ENCODE data around the gene ZNF687.
A peak's percentile ranks its signal among the peaks of the same experiment; 100 is the strongest.

Gene ZNF687

DNA sequence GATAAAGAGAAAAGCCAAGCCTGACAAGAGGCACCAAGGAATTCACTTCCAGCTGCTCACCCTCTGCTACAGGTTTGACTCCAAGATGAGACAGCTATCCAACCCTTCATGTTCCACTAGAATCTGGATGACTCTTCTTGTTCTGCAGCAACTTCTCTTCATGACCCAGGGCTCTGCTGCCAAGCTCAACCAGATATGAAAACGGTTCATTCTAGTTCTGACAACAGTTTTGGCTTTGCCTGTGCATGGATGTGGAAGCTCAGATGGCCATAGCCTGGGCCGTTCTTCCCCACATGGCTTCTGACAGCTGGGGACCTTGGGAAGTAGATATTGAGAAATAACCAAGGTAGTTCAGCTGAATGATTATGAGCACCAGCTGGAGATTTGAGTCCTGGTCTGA lies 31.4 kb downstream of the ZNF687 start:
- DNase-seq: no peak

DNA sequence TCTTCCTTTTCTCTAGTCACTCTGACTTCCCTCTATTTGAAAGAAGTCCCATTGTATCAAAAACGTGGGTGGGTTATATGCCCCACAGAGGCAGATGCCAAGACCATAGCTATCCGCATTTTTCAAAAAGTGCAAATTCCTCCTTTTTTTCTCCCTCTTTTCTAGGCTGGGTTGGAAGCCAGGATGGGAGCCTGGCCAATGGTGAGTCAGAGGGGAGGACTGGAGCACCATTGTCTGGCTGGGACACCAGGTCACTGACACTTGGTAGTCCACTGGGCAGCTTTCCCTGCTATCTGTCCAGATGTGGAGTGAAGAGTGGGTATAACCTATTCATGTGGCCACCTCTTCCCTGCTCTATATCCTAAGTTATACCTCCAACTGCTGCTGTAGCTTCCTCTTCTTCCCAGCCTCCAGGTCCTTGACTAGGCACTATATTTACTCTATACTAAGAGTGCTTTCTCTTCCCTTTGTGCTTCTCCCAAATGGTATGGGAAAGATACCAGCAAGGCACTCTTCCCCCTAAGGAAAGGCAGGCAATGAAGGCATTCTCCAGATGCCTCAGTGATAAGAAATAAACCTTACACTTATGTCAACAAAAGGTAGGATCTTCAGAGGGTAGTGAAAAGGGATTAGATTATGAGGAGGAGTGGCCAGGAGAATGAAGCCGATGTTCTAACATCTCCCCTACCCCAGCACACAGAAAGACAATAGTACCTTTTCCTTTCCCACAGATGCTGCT lies 32.2 kb downstream of the ZNF687 start:
- no peak for DNase-seq

DNA sequence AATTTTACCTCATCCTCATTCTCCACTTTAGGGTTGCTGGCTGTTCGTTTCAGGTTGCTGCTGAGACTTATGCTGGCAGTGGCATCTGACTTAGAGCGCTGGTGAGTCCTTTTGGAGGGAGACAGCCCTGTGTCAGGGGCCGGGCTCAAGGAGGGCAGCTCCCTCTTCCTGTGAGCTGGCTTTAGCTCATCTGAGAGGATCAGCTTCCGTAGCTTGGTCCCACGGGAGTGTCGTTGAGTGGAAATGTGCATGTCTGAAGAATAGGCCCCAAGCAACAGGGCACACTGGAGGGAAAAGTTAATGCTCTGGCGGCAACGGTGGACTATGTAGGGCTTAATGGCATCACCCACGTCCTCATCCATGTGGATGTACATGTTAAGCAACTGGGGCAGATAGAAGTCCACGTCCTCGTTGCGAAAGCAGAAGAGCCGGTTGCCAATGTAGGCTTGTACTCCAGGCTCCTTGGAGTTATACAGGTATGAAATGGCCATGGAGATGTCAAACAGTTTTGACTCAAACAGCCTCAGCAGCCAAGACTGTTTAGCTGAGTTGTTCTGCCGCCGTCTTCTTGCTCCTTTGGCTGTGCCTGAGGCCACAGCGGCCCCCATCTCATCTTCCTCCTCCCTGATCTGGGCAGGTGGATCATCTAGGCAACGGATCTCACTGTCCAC lies 33.6 kb downstream of the ZNF687 start:
- no peak for DNase-seq

DNA sequence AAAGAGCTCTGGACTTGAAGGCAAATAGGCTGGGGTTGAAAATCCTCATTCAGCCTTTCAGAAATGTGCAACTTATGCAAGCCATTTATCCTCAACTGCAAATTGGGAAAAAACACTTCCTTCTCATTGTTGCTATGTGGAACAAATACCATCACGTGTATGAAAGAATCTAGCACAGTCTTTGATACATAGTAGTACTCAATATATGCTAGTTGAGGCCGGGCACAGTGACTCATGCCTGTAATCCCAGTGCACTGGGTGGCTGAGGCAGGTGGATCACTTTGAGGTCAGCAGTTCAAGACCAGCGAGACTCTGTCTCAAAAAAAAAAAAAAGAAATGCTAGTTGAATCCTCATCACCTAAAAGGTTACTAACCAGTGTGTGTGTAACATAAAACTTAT lies 36.9 kb downstream of the ZNF687 start:
- DNase-seq: no peak

DNA sequence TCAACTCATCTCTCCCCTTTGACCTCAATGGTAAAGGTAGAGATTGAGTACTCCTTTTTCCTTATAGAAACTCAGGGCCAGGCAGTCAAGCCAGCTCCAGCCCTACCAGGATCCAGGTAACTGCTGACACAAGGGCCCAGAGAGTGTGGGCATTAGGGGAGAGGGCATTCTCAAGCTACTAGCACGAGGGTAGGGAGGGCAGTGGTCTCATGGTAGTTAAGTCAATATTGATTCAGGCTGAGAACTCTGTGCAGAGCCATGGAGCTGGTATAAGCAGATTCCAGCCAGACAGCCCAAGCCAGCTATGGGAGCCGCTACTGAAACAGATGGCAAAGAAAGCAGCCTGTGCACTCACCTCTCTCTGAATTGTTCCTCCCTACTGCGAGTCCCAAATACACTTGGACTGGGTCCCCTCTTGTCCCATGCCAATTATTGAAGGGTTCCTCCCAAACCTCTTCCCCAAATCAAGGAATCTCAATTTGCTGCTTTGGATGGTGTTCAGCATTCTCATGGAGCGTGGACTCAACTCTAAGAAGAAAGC lies 42.4 kb downstream of the ZNF687 start:
- no peak for DNase-seq

DNA sequence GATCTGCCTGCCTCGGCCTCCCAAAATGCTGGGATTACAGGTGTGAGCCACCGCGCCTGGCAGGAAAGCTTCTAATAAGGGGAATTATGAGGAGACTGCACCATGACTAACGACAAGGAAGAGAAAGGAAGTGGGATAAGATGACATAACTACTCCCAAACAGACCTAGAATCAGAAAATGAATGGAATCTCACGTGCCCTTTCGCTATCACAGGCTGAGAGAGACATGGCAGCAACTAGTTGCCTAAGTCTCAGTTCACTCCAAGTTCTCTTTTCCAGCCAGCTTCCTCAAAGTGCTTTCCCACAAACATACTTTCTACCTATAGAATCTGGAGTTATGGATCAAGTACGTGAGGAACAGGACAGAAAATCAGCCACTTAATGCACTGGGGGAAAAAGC lies 43.1 kb downstream of the ZNF687 start:
- DNase-seq: no peak

DNA sequence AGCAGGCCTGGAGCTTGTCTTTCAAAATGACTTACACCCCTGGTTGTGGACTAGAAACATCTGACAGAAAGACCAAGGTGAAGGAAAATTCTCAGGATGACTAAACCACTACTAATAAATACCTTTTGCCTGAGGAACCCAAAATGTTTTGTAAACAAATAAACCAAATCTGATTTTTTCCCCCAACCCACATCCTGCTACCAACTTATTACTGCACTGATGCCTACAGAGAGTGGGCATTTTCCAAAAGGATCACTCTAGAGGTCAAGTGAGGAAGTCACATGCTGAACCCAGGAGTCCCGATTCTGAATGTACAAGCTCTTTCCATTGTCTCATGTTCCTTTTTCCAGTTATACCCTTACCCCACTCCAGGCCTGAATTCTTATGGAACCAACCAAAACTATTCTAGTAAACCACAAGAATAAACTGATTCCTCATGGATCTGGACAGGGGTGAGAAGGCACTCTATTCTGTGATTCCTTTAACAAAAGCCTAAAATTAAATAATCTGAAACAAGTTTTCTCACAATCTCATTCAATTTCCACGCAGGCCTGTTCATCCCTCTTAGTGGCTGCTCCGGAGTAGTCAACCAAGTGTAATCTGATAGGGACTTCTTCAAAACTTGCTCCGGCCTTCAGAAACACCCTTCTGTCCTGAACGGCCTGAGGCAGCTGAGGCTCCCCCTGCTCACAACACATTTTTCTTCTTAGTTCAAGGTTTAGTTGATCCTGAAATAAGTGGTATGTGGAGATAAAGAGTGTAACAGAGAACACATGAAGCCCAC lies 43.7 kb downstream of the ZNF687 start:
- no peak for DNase-seq

DNA sequence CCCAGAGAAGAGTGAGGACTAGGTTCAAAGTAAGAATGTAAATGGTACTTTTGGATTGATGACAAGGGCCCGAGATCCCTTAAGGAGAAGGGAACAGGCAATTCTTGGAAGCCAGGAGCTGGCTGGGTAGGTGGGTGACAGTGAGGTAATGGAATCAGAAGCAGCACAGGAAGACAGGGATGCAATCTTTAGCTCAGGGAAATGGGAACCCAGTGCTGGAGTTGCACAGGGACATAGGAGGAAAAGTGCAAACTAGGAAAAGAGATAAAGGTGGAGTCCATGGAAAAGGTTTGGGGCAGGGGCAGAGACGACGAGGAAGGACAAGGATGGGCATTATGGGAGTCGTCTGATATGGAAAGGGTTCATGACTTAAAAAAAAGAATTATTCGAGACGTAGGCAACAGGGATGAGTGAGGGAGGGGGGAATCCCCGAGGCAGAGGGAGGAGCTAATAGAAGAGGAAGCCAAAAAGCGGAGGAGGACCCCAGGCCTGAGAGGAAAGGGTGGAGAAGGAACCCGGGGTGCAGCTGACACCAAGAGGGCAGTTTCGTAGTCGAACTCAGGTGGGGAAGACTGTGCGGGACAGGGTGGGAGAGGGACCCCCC lies 44.6 kb downstream of the ZNF687 start:
- peak; percentile 71 for DNase-seq

DNA sequence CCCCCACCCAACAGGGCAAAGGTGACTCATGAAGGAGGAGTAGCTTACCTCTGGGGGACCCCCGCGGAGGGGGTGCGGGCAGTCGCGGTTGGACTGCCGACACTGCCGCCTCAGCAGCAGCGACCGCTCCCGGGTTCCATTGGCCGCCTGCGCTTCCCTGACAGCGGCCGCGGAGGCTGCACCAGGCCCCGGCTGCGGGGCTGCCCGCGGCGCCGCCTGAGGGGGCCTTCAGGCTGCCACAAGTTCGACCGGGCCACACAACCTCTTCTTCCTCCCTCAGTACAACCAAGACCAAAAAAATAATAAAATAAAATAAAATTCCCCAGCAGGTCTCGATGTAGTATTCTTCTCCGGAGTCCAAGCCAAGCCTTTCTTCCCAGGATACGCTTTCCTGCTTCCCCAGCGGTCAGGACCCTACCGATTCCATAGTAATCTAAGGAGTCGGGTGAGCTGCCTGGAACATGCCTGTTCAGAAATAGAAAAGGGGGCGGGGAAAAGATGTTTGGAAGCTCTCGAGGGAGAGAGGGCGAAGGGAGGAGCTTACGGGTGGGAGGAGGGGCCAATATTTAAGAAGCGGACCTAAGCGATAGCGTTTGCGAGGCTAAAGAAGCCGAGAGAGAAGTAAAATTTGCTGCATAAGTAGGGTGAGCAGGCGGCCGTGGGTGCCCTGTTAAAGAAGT lies 45.3 kb downstream of the ZNF687 start, which contains the start of gene PI4KB:
Gene PI4KB, minus strand, starts transcription at position 194 of the 680 bp plus-strand sequence. CDS start 10,935 bp downstream, outside the sequence.
- DNase-seq: peak; percentile 99

DNA sequence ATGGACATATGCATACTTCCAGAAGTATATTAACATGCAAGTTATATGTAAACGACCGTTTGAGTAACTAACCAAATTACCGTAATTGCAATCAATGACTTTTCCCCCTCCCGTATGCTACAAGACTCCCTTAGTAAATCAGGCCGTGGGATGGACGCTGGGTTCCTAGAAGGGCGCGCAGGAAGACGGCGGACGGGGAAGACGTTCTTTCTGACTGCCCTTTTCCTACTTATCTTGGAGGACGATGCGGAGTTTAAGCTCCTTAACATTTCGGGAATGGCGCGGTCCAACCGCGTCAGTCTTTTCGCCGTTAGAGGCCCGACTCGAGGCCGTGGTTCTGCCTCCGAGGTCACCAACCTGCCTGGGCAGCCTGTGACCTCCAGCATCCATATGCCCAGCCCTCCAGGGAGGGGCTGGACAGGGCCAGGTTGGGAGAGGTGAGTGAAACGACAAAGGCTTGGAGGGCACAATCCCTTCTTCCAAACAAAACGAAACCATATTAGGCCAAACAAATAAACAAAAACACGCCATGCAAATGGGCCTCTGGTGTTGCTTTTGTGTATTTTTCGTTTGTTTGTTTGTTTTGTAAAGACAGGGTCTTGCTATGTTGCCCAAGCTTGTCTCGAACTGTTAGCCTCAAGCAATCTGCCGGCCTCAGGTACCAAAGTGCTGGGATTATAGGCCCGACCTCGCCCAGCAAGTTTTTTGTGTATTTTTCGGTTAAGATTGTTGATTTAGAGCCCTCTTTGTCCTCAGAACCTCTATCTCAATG lies 46.0 kb downstream of the ZNF687 start:
- no peak for DNase-seq

DNA sequence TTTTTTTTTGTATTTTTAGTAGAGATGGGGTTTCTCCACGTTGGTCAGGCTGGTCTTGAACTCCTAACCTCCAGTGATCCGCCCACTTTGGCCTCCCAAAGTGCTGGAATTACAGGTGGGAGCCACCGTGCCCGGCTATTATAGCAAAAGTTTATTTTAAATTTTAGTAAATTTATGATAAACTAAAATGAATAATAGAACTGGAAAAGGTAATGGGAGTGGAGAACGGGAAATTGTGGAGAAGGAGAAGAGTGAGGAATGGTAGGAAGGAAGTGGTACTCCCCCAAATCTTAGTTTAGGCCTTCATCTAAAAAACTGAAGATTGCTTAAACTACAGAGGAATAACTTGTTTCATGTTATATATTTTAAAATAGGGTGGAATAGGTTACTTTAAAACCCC lies 52.7 kb downstream of the ZNF687 start:
- DNase-seq: no peak

DNA sequence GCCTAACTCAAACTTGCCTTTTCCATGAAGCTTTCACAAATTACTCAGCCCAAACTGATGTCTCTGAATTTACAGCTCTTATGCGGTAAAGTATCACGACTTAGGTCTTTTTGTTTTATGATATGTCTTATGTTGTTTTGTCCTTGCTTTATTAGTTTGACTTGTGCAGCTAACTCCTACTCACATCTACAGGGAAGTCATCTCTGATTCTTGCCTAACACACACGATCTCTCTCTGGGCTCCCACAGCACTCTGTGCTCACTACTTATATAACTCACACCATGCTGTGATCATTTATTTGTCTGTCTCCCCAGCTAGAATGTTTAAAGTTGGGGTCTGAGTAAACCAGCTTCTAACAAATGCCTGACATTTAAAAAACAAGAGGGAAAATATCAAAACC lies 54.5 kb downstream of the ZNF687 start:
- DNase-seq: no peak

DNA sequence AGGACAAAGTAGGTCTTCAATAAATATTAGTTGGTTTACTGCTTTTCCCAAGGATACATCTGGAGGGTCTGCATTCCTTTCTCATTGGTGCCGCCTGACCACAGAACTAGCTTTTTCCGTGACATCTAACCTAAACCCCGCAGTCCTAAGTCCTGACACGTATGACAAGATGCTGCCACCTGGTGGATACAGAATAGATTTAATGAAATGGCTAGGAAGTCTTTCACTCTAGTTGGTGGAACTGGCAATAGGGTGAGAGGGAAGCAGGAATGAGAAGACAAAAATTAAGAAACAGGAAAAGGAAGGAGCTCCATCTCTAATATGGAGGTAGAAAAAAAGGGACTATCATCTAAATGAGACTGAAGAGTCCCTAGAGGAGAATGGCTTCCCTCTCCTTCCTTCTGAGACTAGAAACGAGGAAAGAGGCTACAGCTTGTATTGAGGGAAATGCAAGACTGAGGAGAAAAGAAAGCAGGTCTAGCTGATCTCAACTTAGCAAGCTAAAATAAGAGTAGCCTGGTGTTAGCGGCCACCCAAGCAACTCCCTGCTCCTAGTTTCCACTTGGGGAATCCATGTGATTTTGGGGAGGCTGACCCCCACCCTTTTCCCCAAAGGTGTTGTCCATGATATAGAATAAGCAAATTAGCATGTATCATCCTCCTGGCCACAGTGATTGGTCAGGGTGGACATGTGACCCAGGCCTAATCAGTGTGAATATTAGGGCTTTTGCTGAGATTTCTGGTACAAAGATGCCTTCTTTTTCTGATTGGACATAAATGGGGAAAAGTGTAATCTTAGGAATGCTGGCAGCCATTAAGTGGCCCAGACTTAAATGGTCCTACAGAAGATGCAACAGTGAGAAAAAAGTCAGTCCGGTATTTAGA lies 59.0 kb downstream of the ZNF687 start:
- peak; percentile 90 for DNase-seq

Data from hematopoietic multipotent progenitor cell treated with erythropoietin and hydrocortisone succinate and interleukin-3 and kit ligand, for 8 days (in vitro differentiated cells).